GM10266 (cell line): ENCODE data around the gene MCM6.

ENCODE experiments used
- DNase-seq: peaks from one replicate; pipeline ENCODE4 v3.0.0; 2012; ENCODE audit errors: extremely low spot score
- CTCF ChIP-seq: IDR thresholded peaks from 2 replicates; pipeline ENCODE4 v1.5.1; 2012; ENCODE audit warnings: mild to moderate bottlenecking, low read depth; ENCODE audit not compliant: control insufficient read depth, insufficient read depth; ENCODE audit errors: missing control alignments

MCM6 gene

GRCh38 chr2:135832891-135833290 lies 43.4 kb downstream of the MCM6 start:
- DNase-seq: no peak
- TF ChIP-seq CTCF: no peak

GRCh38 chr2:135831180-135831812 lies 44.9 kb downstream of the MCM6 start:
- no peak for DNase-seq
- TF ChIP-seq CTCF: no peak

GRCh38 chr2:135829378-135830135 lies 46.7 kb downstream of the MCM6 start:
- TF ChIP-seq CTCF: no peak
- DNase-seq: no peak

DNA sequence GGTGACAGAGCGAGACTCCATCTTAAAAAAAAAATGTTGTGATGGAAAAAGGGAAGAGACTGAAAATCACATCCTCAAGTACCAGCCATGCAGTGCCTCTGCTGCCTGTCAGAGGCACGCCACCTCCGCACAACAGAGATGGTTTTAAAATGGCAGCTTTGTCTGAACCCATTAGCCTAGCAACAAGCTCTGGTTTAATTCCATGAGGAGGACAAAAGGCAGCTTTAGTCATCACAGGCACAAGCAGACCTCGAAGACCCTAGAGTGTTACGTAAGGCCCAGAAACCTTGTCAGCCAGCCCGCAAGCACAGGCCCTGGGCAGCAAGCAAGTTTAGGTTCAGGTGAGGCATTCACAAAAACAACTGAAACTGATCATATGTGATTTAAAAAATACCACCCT lies 49.7 kb downstream of the MCM6 start:
- no peak for TF ChIP-seq CTCF
- no peak for DNase-seq

DNA sequence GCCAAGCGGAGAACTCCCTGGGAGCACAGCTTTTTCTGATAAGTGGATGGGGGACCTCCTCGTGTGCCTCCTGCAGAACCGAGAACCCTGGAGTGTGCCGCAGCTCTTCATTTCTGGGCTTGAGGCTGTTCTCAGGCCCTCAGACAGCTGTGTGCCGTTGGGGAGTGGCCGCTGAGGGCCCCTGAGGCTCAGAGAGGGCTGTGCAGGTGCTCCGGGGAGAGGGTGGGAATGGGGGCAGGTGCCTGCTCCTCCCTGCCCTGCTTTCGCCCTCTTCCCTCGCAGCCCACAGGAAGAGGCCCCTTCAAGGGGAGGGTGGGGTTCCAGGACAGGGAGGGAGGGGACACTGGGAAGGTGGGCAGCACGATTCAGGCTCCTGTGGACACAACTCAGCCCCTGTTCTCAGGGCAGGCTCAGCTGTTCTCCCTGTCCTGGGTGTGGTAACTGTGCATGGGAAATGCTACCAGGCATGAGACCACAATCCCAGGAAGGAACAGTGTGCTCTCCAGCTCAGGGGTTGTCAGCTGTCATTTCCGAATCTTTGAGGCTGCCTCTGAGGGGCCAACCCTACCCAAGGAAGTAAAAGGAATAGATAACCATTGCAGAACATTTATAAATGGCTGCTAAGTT lies 50.6 kb downstream of the MCM6 start:
- no peak for DNase-seq

DNA sequence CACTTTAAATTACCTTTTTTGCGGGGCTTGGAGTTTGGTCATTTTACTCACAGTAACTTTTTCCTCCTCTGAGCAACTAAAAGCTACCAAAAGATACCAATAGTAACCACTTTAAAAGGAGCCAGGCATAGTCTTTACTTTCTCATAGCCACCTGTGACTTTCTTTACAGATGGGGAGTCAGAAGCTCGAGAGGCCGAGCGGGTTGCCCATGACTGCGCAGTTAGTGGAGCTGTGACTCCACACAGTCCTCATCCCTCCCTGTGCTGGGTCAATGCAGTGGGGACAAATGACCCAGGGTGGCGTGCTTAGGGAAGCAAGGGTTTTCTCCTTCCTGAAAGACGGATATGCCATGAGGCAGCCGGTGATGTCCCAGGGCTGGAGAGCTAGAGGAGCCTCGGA lies 51.1 kb downstream of the MCM6 start:
- no peak for DNase-seq

More for the DNA sequence above, 50.6 kb downstream of the MCM6 start:
- TF ChIP-seq CTCF: no peak

More for the DNA sequence above, 51.1 kb downstream of the MCM6 start:
- no peak for TF ChIP-seq CTCF
